Renal cortex interstitium (tissue), 11 donors: Measurements from ENCODE around the gene CCDC70. TPM values are rescaled to one million over a fixed set of nuclear protein-coding genes. Genes with fewer than 3 reads are reported as not detected.

Experiments
- DNase-seq, 11 donors: peaks; one replicate each; pipeline ENCODE4 v3.0.0-alpha.2; 2013; ENCODE audit warnings: low read depth in 9 of 11, low spot score in 4 of 11; ENCODE audit errors: extremely low read depth in 1 of 11
- polyA plus RNA-seq, 3 donors: library from polyadenylated mRNA; unstranded; fragments of 120-200 nt; gene quantifications; one replicate each; pipeline ENCODE4 v1.2.1, GENCODE V29; 2013; ENCODE audit not compliant: insufficient read length in 3 of 3

CCDC70 gene
- polyA plus RNA-seq, 3 donors = not detected

DNA sequence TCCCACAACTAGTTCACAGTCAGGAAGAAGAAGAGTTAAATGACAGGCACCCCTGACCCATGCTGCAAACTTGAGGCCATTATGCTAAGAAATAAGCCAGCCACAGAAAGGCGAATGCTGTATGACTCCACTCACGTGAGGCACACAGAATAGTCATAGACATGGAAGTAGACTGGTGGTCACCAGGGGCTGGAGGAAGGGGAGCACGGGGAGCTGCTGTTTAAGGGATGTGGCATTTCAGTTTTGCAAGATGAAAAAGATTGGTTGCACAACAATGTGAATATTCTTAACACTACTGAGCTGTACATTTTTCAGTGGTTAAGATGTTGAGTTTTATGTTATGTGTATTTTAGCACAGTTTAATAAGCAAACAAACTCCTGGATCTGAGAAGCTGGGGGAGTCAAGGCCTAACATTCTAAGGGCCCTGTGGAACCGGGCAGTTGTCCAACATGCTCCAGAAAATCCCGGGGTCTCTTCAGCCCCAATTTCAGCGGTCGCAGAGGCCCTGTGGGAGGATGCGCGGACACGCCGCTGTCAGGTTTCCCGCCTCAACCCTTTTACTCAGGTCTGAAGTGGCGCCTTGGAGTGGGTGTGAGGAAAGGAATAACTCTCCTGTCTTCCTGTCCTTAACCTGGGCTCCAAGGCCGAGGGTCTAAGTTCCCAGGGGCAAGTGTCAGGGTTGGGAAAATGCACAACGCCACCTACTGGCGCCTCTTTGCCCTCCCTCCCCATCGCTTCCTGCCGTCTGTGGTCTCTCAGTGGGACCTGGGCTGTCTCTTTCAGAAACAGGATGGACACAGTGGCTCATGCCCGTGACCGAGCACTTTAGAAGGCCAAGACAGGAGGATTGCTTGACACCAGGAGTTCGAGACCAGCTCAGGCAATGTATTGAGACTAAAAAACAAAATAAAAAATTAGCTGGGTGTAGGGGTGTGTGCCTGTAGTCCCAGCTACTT lies 12.3 kb upstream of the CCDC70 start:
- DNase-seq = peak in 1 of 11 donors; percentile 13

DNA sequence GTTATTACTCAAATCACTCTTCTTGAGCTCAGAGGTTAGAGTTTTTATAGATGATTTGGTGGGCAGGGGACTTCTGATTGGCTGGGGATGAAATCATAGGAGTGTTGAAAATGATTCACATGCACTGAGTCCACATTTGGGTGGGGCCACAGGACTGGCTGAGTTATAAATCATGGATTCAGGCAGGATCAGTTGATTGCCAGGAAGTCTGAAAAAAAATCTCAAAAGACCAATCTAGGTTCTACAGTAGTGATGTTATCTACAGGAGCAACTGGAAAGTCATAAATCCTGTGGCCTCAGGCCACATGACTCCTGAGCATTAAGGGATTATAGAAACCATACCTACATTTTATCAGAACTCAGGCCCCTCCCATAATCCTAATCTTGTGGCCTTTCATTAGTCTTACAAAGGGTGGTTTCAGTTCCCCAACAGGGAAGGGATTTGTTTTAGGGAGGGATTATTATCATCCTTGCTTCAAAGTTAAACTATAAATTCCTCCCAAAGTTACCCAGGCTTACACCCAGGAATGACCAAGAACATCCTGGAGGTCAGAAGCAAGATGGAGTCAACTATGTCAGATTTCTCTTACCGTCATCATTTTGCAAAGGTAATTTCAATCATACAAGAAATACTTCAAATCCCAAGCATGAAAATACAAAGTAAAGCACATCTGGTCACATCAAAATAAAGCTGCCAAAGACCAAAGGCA lies 5.6 kb upstream of the CCDC70 start:
- DNase-seq = no peak

DNA sequence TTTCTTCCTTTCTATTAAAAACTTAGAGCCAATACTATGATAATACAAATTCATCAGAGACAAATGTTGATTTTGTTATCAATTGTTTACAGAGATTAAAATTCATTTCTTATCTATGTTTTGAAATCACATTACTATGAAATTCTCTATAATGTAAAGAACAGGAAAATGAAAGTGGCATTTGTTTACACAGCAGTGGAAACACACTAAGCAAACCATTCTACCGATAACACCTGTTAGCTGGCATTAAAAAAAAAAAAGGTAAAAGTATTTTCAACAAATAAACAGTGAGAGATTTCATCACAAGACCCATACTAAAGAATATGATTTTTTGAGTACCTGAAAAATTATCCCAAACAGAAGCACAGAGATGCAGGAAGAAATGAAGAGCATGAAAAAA lies 4.8 kb upstream of the CCDC70 start:
- no peak for DNase-seq

DNA sequence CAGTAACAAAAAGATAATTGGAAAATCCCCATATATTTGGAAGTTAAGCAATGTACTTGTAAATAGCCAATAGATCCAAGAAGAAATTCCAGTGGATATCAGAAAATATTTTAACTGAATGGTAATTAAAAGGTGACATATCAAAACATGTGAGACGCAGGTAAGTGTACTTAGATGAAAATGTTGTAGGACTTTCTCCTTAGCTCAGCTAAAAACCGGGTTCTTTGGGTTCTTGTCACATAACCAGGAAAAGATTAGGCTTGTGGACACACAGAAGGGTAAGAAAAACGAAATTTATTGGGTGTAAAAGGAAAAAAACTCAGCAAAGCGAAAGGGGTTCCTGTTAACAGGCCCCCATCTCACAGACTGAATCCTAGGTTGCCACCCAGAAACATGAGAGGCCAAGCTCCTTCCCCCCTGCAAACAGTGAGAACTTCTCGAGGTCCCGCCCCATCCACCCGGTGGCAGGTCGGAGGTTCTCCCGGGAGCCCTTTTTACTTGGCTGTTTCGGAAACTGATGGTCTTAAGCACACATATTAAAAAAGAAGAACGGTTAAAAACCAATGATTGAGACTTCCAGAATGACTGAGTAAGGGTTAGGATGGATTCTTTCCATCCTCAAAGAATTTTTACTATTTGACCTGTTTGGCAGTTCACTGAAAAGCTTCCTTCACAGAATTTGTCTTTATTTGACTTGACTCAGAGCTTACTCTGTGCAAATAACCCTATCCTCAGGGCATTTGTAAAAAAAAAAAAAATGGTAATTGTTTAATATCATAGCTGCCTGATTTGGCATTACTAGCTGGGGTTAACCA lies 3.1 kb upstream of the CCDC70 start:
- no peak for DNase-seq

- DNase-seq = no peak
Measured at GRCh38 chr13:51862957-51863356, 1.2 kb downstream of the CCDC70 start.

- no peak for DNase-seq
Measured at GRCh38 chr13:51865838-51866237, 4.1 kb downstream of the CCDC70 start.

GRCh38 chr13:51867062-51867461 lies 5.3 kb downstream of the CCDC70 start:
- DNase-seq = no peak

DNA sequence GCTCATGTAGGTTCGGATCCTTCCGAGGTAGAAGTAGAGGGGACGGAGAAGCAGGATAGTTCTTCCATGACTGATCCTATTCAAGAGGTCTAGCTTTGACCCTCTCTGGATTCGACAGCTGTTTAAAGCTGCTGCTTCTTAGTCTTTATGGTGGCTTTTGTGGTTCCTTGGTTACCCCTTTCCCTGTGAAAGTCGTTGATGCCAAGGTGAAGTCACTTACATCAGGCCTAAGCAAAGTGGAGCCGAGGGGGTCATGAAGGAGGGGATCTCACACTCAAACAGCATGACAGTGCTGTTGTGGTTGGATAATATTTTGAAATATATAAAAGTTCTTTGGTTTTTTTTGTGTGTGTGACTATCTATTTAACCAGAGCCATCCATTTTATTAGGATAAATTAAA lies 8.1 kb downstream of the CCDC70 start:
- no peak for DNase-seq

GRCh38 chr13:51870616-51871015 lies 8.8 kb downstream of the CCDC70 start:
- no peak for DNase-seq

DNA sequence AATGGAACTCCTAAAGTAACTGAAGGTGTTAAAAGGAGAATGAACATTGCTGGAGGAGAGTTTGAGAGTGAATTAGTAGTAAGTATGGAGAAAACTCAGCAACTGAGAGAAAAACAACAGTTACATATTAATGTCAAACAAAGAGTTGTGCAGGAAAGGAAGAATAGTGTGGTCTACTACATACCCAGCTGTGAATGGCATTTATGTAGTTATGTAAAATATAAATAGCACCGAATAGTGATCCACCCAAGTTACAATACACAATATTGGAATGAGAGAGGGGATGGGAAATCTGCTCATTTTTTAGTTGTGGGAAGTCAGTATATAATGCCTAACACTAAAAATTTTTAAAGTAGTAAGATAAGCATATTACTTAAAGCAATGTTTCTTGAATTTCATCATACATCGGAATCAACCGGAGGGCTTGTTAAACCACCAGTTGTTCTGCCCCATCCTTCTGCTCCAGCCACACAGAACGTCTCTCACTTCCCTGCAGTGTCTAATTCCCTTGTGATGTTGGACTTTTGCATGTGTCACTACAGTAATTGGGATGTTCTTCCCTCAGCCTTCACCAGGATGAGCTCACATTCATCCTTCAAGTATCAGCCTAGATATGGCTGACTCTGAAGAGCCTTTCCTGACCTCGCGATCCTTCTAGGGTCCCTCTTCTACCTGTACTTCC lies 11.5 kb downstream of the CCDC70 start:
- no peak for DNase-seq

DNA sequence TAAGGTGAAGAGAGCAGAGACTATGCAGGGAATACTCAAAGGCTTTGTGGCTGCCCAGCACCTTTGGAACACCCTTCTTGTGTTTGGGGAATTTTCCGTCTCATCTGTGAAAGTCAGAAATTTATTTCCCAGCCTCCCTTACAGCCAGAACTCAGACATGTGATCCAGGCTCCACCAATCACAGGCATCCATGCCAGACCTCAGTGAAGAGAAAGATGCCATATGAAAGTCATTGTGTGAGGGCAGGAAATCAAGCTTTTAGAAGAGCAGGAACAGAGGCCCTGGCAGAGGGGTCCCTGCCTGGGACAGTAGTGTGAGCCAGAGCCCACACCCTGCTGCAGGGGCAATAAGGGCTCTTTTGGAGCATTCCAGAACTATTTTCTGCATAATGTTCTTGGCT lies 12.1 kb downstream of the CCDC70 start:
- DNase-seq = no peak

DNA sequence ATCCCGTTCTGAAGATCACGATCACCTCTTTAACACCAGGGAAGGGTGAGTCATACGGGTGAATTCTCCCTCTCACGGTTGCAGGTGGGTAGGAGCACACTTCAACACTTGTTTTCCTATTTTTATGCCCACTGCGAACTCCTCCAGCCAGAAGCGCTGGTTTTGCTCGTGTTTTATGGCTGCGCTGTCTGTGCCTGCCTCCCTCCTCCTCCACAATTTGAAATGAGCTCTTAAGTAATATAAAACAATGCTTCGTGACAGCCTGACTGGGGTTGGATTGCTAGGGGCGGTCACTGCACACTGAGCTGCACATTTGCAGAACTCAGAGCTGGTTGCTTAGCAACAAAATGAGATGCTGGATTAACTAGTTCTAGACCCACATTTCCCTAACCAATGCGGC lies 12.9 kb downstream of the CCDC70 start:
- peak in 9 of 11 donors; percentile 12 to 53 (median 35) for DNase-seq

- DNase-seq = no peak
Measured at GRCh38 chr13:51879133-51879532, 17.4 kb downstream of the CCDC70 start.

DNA sequence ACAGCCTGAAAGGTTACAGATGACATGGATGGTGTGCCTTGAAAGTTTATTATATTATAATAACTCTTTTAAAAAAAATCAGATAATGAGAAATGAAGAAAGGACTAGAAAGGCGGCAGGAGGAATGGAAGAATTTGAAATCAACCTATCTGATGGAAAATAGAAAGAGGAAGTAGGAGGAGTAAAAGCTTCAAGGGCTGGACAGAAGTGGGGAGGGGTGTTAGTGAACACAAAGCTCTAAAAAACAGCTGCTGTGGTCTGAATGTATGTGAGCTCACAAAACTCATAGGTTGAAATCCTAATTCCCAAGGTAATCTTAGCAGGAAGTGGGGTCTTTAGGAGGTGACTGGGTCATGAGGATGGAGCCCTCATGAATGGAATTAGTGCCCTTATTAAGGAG lies 19.5 kb downstream of the CCDC70 start:
- no peak for DNase-seq

GRCh38 chr13:51882570-51883225 lies 20.9 kb downstream of the CCDC70 start:
- DNase-seq = no peak

DNA sequence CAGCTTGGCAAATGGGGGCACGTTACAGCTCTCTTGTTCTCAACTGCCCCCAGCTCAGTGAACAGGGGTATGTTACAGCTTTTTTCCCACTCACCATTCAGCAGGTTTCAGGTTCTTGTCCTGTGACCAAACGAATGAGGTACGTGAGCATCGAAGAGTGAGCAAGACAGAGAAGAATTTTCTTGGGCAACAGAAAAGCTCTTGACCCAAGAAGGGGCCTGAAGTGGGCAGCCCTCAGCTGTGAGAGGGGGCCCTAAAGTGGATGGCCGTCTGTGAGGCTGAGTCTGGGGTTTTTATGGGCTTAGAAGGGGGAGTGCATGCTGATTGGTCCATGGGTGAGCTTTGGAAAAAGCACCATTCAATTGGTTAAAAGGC lies 21.4 kb downstream of the CCDC70 start:
- DNase-seq = no peak

DNA sequence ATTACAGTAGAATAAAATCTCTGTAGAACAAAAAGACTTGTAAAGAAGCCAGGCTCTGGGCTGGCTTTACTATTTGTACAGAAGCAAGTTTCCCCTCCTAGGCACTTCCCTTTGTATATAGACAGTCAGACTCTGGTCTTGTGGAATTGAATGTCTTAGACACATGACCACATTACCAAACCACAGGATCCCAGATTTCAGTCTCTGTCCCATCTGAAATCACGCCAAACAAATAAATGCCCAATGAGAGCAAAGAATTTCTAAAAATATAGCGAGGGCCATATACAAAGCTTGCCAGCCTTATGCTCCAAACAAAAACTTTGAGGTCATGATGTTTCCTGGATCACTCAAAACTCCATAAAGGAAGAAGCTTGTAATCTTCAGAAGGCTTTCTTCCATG lies 23.9 kb downstream of the CCDC70 start:
- DNase-seq = no peak

- no peak for DNase-seq
Measured at GRCh38 chr13:51887468-51887867, 25.7 kb downstream of the CCDC70 start.

DNA sequence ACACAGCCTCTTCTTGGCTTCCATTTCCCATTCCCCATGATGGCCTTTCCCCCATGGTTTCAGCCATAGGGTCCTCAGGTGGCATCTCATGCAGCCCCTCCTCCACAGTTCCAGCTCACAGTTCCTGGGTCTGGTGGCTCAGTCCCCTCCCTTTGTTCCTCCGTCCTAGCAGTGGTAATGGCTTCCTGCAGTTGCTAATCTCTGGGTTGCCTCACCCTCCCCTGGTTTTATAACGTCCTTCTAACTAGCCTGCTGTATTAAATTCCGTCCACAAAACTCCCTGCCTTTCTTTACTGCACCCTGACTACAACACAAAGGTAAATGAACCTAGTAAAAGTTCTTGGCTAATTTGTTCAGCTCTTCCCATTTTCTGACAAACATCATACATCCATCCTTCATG lies 30.9 kb downstream of the CCDC70 start:
- no peak for DNase-seq
